ENCODE data around the gene CD164. TPM values are rescaled to one million over a fixed set of nuclear protein-coding genes. Genes with fewer than 3 reads are reported as not detected.

CD164 gene
- total RNA-seq, 1 experiment from 2014 or later, result 337 TPM

DNA sequence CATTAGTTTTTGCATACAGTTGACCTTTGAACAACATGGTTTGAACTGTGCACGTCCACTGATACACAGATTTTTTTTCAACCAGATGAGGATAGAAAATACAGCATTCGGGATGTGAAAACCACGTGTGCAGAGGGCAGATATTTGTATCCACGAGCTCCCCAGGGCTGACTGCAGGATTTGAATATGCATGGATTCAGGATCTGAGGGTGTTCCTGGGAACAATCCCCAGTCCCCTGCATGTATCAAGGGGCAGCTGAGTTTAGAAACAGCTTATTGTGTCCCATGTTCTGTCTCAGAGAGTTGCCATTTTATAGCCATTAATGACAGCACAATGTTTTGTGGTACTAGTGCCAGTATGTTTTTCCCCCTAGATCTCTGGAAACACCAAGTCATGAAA is 53.6 kb downstream of the CD164 start:
- Histone ChIP-seq H3K27me3 (ENCODE audit: control insufficient read depth, insufficient read depth, low read length) (peaks cover 4% of the 10 kb centered on the region; the same call in 1 of the 2 replicates), H3K4me3 (ENCODE audit: low read depth in 2 of 2, low read length in 2 of 2) (no peak overlapping the region), H3K4me1 (ENCODE audit: control insufficient read depth, insufficient read depth, low read length) (no peaks in the 10 kb centered on the region), H3K36me3 (ENCODE audit: control insufficient read depth, insufficient read depth, low read length) (no peaks in the 10 kb centered on the region), H3K27ac (ENCODE audit: low read length) (no peak overlapping the region), H3K9me3 (ENCODE audit: control insufficient read depth, insufficient read depth, low read depth, low read length) (no peaks in the 10 kb centered on the region)
- POLR2A ChIA-PET, result no interaction called here
- intact Hi-C loops (cut with micrococcal nuclease; ENCODE audit: unreplicated experiment), result no loop called here
- BruUV-seq (replicated peaks), result no TSS peak
- DNase-seq (ENCODE audit: low read depth, low spot score) (no peak), ATAC-seq (no peak)
- CTCF ChIA-PET, result no interaction called here
- in situ Hi-C loops (cut with HindIII; ENCODE audit: low pct_unique_long_range_greater_than_20kb, low sequenced_read_pairs), result no loop called here
- TF ChIP-seq POLR2AphosphoS5 (IDR thresholded peaks at IDR 0.05; ENCODE audit: low read depth, low read length) (no peak), TCF7L2 (IDR thresholded peaks at IDR 0.05; ENCODE audit: low read depth, low read length) (no peak), SIN3A (IDR thresholded peaks at IDR 0.05; ENCODE audit: borderline replicate concordance, insufficient read depth, low read depth, low read length) (no peak)
- TF ChIP-seq, protein P1, sequence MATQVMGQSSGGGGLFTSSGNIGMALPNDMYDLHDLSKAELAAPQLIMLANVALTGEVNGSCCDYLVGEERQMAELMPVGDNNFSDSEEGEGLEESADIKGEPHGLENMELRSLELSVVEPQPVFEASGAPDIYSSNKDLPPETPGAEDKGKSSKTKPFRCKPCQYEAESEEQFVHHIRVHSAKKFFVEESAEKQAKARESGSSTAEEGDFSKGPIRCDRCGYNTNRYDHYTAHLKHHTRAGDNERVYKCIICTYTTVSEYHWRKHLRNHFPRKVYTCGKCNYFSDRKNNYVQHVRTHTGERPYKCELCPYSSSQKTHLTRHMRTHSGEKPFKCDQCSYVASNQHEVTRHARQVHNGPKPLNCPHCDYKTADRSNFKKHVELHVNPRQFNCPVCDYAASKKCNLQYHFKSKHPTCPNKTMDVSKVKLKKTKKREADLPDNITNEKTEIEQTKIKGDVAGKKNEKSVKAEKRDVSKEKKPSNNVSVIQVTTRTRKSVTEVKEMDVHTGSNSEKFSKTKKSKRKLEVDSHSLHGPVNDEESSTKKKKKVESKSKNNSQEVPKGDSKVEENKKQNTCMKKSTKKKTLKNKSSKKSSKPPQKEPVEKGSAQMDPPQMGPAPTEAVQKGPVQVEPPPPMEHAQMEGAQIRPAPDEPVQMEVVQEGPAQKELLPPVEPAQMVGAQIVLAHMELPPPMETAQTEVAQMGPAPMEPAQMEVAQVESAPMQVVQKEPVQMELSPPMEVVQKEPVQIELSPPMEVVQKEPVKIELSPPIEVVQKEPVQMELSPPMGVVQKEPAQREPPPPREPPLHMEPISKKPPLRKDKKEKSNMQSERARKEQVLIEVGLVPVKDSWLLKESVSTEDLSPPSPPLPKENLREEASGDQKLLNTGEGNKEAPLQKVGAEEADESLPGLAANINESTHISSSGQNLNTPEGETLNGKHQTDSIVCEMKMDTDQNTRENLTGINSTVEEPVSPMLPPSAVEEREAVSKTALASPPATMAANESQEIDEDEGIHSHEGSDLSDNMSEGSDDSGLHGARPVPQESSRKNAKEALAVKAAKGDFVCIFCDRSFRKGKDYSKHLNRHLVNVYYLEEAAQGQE (IDR thresholded peaks at IDR 0.05; ENCODE audit: insufficient read depth in 1 of 2, low read depth in 2 of 2, low read length in 1 of 2), result no peak
- TF ChIP-seq, protein P2, sequence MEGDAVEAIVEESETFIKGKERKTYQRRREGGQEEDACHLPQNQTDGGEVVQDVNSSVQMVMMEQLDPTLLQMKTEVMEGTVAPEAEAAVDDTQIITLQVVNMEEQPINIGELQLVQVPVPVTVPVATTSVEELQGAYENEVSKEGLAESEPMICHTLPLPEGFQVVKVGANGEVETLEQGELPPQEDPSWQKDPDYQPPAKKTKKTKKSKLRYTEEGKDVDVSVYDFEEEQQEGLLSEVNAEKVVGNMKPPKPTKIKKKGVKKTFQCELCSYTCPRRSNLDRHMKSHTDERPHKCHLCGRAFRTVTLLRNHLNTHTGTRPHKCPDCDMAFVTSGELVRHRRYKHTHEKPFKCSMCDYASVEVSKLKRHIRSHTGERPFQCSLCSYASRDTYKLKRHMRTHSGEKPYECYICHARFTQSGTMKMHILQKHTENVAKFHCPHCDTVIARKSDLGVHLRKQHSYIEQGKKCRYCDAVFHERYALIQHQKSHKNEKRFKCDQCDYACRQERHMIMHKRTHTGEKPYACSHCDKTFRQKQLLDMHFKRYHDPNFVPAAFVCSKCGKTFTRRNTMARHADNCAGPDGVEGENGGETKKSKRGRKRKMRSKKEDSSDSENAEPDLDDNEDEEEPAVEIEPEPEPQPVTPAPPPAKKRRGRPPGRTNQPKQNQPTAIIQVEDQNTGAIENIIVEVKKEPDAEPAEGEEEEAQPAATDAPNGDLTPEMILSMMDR (IDR thresholded peaks at IDR 0.05), result no peak

DNA sequence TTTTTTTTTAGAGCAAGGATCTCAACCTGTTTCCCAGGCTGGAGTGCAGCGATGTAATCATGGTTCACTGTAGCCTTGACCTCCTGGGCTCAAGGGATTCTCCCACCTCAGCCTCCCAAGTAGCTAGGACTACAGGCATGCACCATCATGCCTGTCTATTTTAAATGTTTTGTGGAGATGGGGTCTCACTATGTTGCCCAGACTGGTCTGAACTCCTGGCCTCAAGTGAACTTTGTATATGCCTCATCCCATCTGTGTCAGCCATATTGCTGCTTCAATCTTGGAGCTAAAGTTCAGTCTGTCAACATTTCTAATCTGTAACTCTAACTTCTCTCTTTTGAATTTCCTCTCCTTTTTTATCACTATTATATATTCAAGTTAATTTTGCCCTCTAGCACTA is 54.3 kb downstream of the CD164 start:
- CTCF ChIA-PET, result no interaction called here
- intact Hi-C loops (cut with micrococcal nuclease; ENCODE audit: unreplicated experiment), result no loop called here

More for the DNA sequence above, 54.3 kb downstream of the CD164 start:
- H3K9me3 ChIP-seq (ENCODE audit: control insufficient read depth, insufficient read depth, low read depth, low read length), result no peaks in the 10 kb centered on the region
- in situ Hi-C loops (cut with HindIII; ENCODE audit: low pct_unique_long_range_greater_than_20kb, low sequenced_read_pairs), result no loop called here
- BruUV-seq (replicated peaks), result no TSS peak
- H3K36me3 ChIP-seq (ENCODE audit: control insufficient read depth, insufficient read depth, low read length), result no peaks in the 10 kb centered on the region
- no peak overlapping the region for H3K27ac ChIP-seq (ENCODE audit: low read length)
- TF ChIP-seq TCF7L2 (IDR thresholded peaks at IDR 0.05; ENCODE audit: low read depth, low read length) (no peak), POLR2AphosphoS5 (IDR thresholded peaks at IDR 0.05; ENCODE audit: low read depth, low read length) (no peak), SIN3A (IDR thresholded peaks at IDR 0.05; ENCODE audit: borderline replicate concordance, insufficient read depth, low read depth, low read length) (no peak)
- TF ChIP-seq, protein P1 (IDR thresholded peaks at IDR 0.05; ENCODE audit: insufficient read depth in 1 of 2, low read depth in 2 of 2, low read length in 1 of 2), result no peak
- TF ChIP-seq, protein P2 (IDR thresholded peaks at IDR 0.05), result no peak
- ATAC-seq, result no peak
- DNase-seq (ENCODE audit: low read depth, low spot score), result no peak
- H3K27me3 ChIP-seq (ENCODE audit: control insufficient read depth, insufficient read depth, low read length), result peaks cover 4% of the 10 kb centered on the region; the same call in 1 of the 2 replicates
- POLR2A ChIA-PET, result interaction anchor here (0.7 kb wide), 1 partner anchor 27 kb away, joined by 3 read pairs; no protein-coding TSS in a partner anchor
- no peaks in the 10 kb centered on the region for H3K4me1 ChIP-seq (ENCODE audit: control insufficient read depth, insufficient read depth, low read length)
- no peak overlapping the region for H3K4me3 ChIP-seq (ENCODE audit: low read depth in 2 of 2, low read length in 2 of 2)
